HG03103 (cell line): Measurements from ENCODE around the gene NUAK1.

Source experiments
- ATAC-seq: cut with Tn5 transposase; IDR thresholded peaks from one replicate; pipeline ENCODE4 v1.9.1; 2021; ENCODE audit warnings: low read depth; ENCODE audit not compliant: unreplicated experiment

NUAK1 gene

DNA sequence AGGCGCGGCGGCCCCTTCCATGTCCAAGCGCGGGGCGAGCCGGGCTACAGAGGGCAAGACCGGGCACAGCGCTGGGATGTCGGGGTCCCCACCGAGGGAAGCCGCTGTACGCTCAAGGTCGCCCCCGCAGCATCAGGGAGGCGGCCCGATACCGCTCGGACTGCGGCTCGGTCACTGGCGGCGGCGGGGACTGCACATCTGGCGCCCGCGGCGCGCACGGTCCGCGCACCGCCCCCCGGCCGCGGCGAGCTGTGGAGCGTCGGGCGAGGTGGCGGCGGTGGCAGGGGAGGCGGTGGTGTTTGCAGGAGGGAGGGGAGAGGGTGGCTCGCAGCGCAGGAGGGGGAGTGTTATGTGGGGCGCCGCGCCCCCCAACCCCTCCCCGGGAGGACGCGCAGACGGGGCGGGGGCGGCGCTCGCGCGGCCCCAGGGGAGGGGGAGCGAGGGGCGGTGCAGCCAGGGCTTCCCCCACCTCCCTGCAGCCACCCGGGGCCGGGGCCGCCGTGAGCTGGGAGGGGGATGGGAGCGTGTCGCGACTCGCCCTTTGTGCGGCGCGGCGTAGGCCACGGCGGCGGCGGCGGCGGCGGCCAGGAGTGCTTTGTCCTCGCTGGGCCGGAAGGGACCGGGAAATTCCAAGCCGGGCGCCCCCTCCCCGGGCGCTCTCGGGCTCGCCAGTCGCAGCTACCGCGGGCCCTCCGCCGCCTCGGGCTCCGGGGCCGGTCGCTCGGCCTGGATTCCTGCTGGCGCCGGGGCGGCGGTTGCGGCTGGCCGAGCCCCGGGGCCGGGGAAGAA lies at the start of gene NUAK1:
NUAK1 (minus strand) TSS at position 322 of the 789 bp plus-strand sequence; CDS start at position 21, 301 bp downstream.
- no peak for ATAC-seq

DNA sequence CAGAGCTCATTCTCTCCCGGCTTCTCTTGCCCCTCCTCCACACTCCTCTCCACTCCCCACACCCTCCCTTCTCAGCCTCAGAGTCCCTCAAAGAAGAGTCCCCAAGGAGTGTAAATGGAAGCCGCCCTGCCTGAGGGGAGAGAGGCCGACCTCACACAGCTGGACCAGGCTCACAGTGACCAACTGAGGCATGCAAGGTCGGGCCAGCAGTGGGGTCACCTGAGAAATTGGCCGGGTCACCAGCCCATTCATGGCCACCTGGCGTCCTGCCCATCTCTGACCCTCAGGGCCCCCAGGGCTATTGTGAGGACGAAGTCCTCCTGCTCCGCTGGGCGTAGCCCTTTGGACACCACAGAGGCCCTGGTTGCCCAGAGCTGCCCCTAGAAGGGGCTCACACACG lies 49.5 kb upstream of the NUAK1 start:
- no peak for ATAC-seq

DNA sequence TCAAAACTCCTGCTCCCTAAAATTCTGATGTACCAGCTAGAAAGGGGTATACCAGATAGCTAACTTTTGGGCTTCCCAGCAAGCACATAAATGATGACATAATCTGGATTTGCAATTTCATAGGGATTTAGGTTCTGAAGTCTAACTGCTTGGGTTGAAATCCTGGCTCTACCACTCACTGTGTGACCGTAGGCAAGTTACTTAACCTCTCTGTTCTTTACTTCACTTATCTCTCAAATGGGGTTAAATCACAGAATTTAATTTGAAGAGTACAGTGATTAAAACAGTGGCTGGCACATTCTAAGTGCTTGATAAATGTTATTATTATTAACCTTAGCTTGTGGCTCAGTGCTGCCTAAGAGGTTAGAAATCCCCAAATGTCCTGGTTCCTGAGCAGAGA lies 49.1 kb upstream of the NUAK1 start:
- ATAC-seq, result no peak

DNA sequence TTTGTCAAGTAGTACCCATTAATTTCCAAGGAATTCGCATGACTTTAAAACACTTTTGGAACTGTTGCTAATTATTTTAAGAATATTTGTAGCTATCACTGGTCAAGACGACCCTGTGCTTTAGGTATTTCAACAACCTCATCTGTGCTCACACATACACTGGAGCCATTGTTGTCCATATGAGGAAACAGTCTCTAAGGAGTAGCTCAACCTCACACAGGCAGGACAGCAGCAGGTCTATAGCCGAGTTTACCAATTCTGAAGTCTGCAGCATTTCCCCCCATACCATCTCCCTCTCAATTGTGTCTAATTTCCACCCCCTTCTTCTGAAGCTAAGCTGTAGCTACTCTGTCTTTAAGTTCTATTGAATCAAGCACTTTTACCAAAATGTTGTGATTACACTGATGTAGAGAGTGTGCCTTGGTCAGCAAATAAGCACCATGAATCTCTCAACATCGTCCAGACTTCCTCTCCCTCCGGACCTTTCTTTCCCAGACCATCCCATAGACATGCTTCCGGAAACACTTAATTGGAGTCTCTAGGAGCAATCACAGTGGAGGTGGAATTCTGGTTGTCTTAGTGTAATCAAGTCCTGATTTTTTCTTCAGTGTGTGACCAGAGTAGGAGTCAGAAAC lies 48.5 kb upstream of the NUAK1 start:
- ATAC-seq, result no peak

DNA sequence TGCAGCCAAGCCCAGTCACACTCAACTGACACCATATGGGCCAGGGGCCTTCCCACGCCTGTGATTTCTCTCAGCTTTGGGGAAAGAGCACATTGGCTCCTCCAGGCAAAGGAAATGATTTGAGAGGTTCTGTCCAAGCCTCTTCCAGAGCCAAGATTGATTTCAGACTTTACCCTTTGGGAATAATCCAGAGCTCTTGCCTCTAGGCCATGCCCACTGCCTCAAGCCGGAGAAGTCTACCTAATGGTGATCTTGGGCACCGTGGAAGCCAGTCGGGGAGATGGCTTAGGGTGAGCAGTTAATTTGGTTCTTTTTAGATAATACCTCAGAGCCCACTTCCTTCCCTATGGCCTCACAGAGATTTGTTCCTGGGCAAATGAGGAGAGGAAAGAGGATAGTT lies 45.0 kb upstream of the NUAK1 start:
- ATAC-seq, result no peak

DNA sequence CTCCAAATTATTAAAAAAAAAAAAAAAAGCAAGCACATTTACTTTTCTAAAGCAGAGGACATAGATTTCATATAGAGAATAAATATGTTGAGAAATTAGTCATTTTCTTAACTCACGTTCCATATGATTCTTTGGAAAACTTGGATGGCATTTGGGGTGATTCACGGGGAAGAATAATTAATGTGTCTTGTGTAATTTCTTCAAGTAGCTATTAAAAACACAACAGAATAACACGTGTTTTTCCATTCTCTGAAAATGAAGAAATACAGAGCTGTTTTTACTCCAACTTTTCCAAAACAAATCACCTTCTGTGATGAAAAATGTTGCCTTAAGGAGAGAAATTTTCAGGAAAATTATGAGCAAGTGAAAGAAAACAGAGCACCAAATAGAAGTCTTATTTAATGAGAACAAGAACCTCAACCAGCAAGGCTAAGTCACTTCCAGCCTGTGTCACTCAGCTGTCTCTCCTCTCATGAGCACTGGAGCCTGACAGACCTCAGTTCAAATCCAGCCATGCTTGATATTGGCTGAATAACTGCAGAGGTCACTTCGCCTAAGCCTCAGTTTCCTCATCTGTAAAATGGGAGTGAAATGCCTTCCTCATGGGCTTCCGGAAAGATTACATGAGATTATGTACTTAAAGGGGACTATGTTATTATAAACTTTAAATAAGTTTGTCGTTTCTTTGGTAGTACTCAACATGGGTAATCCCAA lies 42.8 kb upstream of the NUAK1 start:
- no peak for ATAC-seq

DNA sequence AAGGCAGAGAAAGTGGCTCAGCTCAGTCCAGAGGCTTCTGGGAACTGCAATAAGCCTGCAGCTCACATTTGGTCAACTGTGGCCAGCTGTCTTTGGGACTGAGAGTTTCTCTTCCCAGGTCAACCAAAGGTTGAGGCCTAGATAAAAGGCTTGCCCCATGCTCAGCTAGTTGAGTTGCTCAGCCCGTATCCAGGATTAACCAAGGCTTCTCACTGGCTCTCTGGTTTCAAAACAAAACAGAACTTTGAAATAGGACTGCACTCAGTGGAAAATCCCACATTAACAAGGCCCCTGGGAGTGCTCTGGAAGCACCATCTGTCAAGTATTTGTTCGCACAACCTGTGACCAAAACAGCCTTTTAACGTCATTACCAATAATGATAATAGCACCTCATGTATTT lies 40.3 kb upstream of the NUAK1 start:
- ATAC-seq, result no peak

DNA sequence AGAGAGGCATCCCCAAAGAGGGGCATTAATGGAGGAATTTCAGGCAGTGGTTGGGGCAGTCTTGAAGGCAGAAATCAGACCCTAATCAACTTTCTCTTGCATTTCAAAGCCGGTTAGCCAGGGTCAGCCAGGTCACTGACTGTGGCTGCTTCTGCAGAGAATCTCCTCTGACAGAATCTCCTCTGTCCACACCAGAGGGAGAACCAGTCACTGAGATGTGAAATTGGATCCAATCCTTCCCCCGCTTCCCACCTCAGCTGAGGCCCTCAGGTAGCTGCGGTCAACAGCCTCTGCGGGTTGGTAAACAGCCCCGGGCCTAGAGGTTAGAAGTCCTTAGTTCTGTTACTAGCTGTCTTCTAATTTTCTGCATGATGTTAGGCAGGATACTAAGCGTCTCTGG lies 39.8 kb upstream of the NUAK1 start:
- ATAC-seq, result no peak

DNA sequence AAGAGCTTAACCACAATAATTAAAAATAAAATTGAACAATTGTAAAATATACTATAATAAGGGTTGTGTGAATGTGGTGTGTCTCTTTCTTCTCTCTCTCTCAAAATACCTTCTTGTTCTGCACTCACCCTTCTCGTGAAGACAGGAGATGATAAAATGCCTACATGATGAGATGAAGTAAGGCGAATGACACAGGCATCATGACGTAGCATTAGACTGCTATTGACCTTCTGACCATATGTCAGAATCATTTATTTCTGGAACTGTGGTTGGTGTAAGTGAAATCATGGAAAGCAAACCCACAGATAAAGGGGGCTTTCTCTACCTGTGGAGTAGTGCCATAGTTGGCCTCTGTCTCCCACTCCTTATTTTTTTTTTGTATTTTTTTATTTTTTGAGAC lies 37.8 kb upstream of the NUAK1 start:
- ATAC-seq, result no peak

DNA sequence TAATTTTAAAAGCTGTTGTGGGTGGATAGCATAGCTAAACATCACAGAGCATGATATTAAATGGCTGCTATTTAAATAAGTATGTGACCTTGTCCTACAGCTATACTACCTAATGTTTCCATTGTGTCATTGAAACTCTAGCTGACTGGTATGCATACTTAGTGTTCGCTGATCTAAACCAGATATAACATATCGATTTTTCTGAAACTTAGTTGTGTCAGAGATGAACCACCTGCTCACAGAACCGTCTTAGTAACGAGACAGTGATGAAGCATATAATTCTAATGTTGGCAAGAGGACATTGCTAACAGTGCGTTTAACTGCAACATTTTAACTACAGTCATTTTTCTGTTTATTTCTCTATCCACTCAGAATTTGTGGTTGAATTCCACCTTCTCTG lies 36.1 kb upstream of the NUAK1 start:
- ATAC-seq, result no peak

DNA sequence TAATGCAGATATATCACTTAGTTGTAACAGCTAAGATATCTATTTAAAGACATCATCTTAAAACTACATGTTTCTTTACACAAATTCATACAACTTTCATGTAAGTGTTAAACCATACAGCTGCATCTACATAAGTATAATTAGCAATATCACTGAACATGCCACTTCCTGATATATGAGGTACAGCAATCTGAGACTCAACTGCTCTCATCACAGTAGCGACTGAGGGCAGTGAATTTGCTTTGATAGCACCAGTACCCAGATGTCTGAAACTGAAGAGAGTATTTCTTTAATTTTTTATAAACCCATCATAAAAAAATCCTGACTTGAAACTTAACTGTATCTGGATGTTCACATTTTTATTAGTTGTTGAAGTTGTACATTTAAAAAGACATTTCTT lies 34.7 kb upstream of the NUAK1 start:
- no peak for ATAC-seq

DNA sequence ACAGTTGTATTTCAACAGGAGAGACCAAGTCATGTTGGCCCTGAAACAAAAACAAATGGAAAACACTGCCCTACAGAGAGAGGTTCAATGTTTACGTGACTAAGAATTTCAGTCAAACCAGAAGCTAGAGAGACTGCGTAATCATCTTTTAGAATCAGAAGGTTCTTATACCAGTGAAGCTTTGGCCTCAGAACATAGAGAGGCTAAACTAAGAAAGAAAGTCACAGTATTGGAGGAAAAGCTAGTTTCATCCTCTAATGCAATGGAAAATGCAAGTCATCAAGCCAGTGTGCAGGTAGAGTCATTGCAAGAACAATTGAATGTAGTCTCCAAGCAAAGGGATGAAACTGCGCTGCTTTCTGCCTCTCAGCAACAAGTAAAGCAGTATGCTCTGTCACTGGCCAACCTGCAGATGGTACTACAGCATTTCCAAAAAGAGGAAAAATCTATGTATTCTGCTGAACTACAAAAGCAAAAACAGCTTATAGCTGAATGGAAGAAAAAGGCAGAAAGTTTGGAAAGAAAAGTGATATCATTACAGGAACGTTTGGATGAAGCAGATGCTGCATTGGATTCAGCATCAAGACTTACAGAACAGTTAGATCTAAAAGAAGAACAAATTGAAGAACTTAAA lies 32.5 kb upstream of the NUAK1 start:
- ATAC-seq, result no peak

DNA sequence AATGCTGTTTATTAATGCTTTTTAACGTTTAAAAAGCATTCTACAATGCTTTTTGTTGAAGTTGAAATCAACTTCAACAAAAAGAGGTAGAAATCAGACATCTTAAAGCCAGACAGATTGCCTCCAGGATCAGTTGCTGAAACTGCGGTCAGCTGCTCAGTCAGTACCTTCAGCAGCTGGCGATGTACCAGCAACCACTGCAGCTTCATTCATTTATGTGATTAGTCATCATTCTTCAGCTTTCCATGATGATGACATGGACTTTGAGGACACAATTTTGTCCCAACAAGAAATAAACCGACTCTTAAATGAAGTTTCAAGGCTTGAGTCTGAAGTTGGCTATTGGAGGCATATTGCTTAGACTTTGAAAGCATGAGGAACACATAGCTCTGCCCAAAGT lies 31.5 kb upstream of the NUAK1 start:
- ATAC-seq, result no peak

DNA sequence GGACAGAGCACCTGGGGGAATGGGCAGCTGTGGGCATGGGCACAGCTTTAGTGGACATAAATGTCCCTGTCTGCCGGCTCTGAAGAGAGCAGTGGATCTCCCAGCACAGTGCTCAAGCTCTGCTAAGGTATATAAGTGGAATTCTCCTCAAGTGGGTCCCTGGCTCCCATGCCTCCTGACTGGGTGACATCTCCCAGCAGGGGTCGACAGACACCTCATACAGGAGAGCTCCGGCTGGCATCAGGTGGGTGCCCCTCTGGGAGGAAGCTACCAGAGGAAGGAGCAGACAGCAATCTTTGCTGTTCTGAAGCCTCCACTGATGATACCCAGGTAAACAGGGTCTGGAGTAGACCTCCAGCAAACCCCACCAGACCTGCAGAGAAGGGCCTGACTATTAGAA lies 25.0 kb upstream of the NUAK1 start:
- no peak for ATAC-seq

DNA sequence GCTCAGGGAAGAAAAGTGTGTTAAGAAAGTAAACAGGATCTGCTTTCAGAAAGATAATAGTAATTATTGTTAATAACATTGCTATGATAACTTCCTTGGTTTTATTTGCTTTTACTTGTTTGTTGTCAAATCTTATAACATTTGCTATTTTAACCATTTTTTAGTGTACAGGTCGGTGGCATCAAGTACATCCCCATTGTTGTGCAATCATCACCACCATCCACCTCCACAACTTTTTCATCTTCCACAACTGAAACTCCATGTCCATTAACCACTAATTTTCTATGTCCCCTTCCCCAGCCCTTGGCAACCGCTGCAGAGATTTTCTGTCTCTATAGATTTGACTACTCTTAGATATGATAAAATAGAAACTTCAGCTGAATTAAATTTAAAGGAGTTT lies 22.7 kb upstream of the NUAK1 start:
- ATAC-seq, result no peak

DNA sequence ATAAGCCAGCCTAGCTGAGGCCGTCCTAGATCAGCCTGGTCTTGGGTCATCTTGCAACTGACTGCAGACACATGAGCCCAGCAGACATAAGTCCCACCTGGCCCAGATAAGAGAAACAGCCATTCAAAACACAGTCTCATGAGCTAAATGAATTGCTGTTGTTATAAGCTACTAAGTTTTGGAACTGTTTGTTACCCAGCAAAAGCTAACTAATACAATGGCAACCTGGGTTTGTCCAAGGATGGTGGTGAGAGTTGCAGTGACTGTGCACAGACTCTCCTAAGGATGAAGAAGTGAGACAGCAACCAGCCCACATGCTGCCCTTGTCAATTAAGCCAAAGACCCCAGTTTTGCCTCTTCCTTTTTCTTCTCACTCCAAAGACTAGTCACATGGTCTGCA lies 22.2 kb upstream of the NUAK1 start:
- no peak for ATAC-seq

DNA sequence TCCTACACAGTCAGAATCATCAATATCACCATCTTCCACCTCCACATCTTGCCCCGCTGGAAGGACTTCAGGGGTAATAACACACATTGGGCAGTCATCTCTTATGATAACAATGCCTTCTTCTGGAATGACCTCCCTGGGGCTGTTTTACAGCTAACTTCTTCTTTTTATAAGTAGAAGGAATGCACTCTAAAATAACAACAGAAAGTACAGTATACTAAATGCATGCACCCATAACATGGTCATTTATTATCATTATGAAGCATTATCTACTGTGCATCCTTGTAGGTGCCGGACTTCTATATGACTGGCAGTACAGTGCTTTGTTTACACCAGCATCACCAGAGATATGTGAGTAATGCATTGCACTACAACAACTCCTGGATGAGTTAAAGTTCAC lies 19.0 kb upstream of the NUAK1 start:
- no peak for ATAC-seq

DNA sequence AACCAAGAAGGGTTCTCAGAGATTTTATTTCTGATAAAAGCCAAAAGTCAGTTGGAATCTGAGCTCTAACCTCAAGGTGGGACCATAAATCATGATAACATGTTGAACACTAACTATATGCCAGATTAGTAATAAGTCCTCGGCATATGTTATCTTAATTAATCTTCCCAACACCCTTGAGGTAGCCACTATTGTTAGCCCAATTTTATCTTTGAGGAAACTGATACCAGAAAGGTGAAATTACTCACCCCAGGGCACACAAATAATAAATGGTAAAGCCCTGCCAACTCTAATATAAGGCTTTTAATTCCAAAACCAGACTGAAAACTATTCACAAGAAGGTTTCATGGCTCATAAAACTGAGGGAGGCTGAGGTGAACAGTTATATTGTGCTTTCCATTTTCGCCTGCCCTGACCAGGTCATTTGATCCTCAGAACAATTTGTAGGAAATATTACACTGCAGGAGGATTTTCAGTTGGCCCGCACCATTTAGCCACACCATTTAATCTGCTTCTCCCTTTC lies 16.1 kb upstream of the NUAK1 start:
- ATAC-seq, result no peak

DNA sequence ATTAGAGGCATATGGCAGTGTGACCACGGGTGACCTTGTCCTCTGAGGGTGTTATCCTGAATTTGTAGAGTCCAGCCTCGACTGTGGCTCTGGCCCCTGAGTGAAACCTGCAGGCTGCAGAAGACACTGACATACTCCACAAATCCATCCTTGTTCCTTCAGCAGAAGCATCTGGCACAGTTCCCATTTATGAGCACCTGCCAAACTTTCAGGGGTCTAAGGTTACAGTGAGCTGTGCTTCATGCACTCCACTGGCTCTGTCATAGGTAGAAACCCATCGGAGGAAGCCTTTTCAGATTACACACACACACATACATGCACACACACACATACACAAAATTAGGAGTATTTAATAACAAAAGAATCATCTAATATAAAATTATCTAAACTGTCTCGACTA lies 13.6 kb upstream of the NUAK1 start:
- no peak for ATAC-seq

DNA sequence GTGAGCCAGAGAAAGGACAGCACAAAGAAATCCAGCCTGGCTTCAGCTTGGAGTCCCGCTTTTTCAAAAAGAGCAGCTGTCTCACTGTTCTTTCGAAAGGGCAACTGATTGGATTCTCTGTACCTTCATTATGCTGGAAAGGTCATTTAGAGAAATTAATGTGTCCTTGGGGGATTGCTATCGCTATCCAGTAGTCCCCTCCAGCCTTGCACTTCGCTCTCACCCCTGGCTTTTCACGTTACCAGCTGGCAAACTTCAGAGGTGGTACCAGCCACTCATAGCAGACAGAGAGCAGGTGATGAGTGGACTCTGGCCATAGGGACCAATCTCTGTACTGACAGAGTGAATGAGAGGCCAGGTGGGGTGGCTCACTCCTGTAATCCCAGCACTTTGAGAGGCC lies 11.8 kb upstream of the NUAK1 start:
- ATAC-seq, result no peak
